T-cell (primary cell): ENCODE measurements around the gene SRF. TPM values are rescaled to one million over a fixed set of nuclear protein-coding genes. Genes with fewer than 3 reads are reported as not detected.

Experiments
- ATAC-seq, 4 experiments: fragments of 200-7000 bp in 3 of 4; fragments of 150-1000 bp in 1 of 4; cut with Tn5 transposase; replicated peaks in 1 of 4; 1 replicate in 3 of 4; 2 replicates in 1 of 4; pipeline ENCODE4 v1.10.0; 2021; ENCODE audit warnings: moderate library complexity in 3 of 4, mild to moderate bottlenecking in 2 of 4, moderate number of reproducible peaks in 1 of 4
- CTCF ChIA-PET, 2 donors: fragments of 300-600 bp; sonication (Branson Sonifier 250); formaldehyde crosslinking; loops; one replicate each; lab custom pipeline; 2022; ENCODE audit warnings: antibody characterized with exemption in 2 of 2; lab: Charles Lee
- POLR2A ChIA-PET, 2 donors: fragments of 300-600 bp; sonication (Branson Sonifier 250); formaldehyde crosslinking; loops; one replicate each; lab custom pipeline; 2022; ENCODE audit warnings: antibody characterized with exemption in 2 of 2; lab: Charles Lee
- DNase-seq, 35 experiments: peaks; one replicate each; pipeline versions ENCODE4 v3.0.0 to v3.0.0-alpha.2; 2013 to 2023
- H3K27ac ChIP-seq: one replicate; pipeline ENCODE4 v1.5.1; 2013; ENCODE audit warnings: low read length
- H3K27me3 ChIP-seq, 2 experiments: replicated peaks in 1 of 2; 1 replicate in 1 of 2; 2 replicates in 1 of 2; pipeline versions ENCODE4 v1.6.1 to v1.7.0; 2013; ENCODE audit warnings: low read length in 1 of 2, mixed read lengths in 1 of 2; ENCODE audit not compliant: control insufficient read depth in 2 of 2, insufficient read depth in 2 of 2; ENCODE audit errors: extremely low read depth in 1 of 2
- H3K36me3 ChIP-seq, 2 donors: 1 replicate in 1 of 2; 2 replicates in 1 of 2; pipeline versions ENCODE4 v1.6.1 to v1.7.0; 2013; ENCODE audit warnings: low read length in 1 of 2; ENCODE audit not compliant: control insufficient read depth in 2 of 2, insufficient read depth in 1 of 2; ENCODE audit errors: extremely low read depth in 1 of 2
- H3K4me1 ChIP-seq, 2 experiments: 1 replicate in 1 of 2; 2 replicates in 1 of 2; pipeline versions ENCODE4 v1.6.1 to v1.7.0; 2013; ENCODE audit warnings: low read length in 2 of 2, mixed read lengths in 1 of 2; ENCODE audit not compliant: insufficient read depth in 2 of 2, control insufficient read depth in 1 of 2; ENCODE audit errors: extremely low read depth in 1 of 2
- H3K4me3 ChIP-seq, 2 donors: 1 replicate in 1 of 2; 2 replicates in 1 of 2; pipeline versions ENCODE4 v1.5.1 to v1.7.0; 2013; ENCODE audit warnings: mild to moderate bottlenecking in 2 of 2, low read length in 1 of 2, moderate library complexity in 1 of 2; ENCODE audit not compliant: control insufficient read depth in 1 of 2; ENCODE audit errors: extremely low read depth in 1 of 2
- H3K9me3 ChIP-seq: 2 replicates; pipeline ENCODE4 v1.7.0; 2013
- H3K27ac Mint-ChIP-seq, 2 donors: one replicate each; pipeline ENCODE4 v1.8.0; 2020 to 2021; ENCODE audit warnings: mild to moderate bottlenecking in 2 of 2, mixed read lengths in 2 of 2
- H3K27me3 Mint-ChIP-seq, 2 donors: one replicate each; pipeline ENCODE4 v1.8.0; 2021 to 2022; ENCODE audit warnings: mixed read lengths in 2 of 2
- H3K36me3 Mint-ChIP-seq: one replicate; pipeline ENCODE4 v1.8.0; 2021; ENCODE audit warnings: mixed read lengths
- H3K4me1 Mint-ChIP-seq, 3 donors: one replicate each; pipeline ENCODE4 v1.8.0; 2020 to 2022; ENCODE audit warnings: mixed read lengths in 3 of 3, mild to moderate bottlenecking in 1 of 3
- H3K4me3 Mint-ChIP-seq, 3 donors: one replicate each; pipeline ENCODE4 v1.8.0; 2020 to 2022; ENCODE audit warnings: mild to moderate bottlenecking in 3 of 3, mixed read lengths in 3 of 3, moderate library complexity in 3 of 3
- H3K9me3 Mint-ChIP-seq, 3 donors: one replicate each; pipeline ENCODE4 v1.8.0; 2020 to 2022; ENCODE audit warnings: mixed read lengths in 3 of 3
- WGBS: methylation state at CpG from one replicate; pipeline ENCODE4 v1.1.5; 2013; ENCODE audit warnings: missing lambda C conversion rate; ENCODE audit not compliant: insufficient coverage; 5-methylcytosine and 5-hydroxymethylcytosine counted together
- total RNA-seq, 35 experiments: library from RNA in 6 of 35; stranded (reverse) in 6 of 35; fragments of 120-200 nt in 1 of 35; gene quantifications; one replicate each; pipeline versions ENCODE4 v1.2.1 to v1.2.4 and lab custom pipeline; 2013 to 2026

SRF gene
- total RNA-seq, 5 donors from 2014 or later (not counting 1 experiment from before 2014, with no cell fraction given) = 19.6 to 34.1 (median 33.7) TPM

- no peak overlapping the region for H3K27ac Mint-ChIP-seq
- Histone ChIP-seq H3K4me3 (no peak overlapping the region), H3K36me3 (peaks cover 17 to 45% of the 10 kb centered on the region in 2 donors), H3K4me1 (peaks cover 24 to 49% of the 10 kb centered on the region in 2 experiments), H3K9me3 (no peaks in the 10 kb centered on the region), H3K27me3 (no peaks in the 10 kb centered on the region), H3K27ac (no peak overlapping the region)
- ChIA-PET CTCF (interaction anchor here in 1 of 2 donors (0.6 kb wide), 1 partner anchor 53 kb away, joined by 7 read pairs; no protein-coding TSS in a partner anchor), POLR2A (interaction anchor here in 1 of 2 donors (0.6 kb wide), 1 partner anchor 41 kb away, joined by 3 read pairs; no protein-coding TSS in a partner anchor)
- WGBS = 97% methylated on average over 17 of the region's 20 CpGs
- ATAC-seq = no peak
- peaks cover 27% of the 10 kb centered on the region for H3K36me3 Mint-ChIP-seq
- no peaks in the 10 kb centered on the region for H3K9me3 Mint-ChIP-seq
- peaks cover 44 to 50% (median 46%) of the 10 kb centered on the region in 3 donors for H3K4me1 Mint-ChIP-seq
- no peaks in the 10 kb centered on the region for H3K27me3 Mint-ChIP-seq
- no peak overlapping the region for H3K4me3 Mint-ChIP-seq
- DNase-seq = no peak
These were observed 8.1 kb downstream of the SRF start for GRCh38 chr6:43178951-43179830.

- 79% methylated on average over 7 of the region's 7 CpGs for WGBS
- Histone ChIP-seq H3K27me3 (no peaks in the 10 kb centered on the region), H3K4me1 (peaks cover 24 to 47% of the 10 kb centered on the region in 2 experiments), H3K9me3 (no peaks in the 10 kb centered on the region), H3K36me3 (peaks cover 17 to 43% of the 10 kb centered on the region in 2 donors), H3K27ac (no peak overlapping the region), H3K4me3 (no peak overlapping the region)
- H3K9me3 Mint-ChIP-seq = no peaks in the 10 kb centered on the region
- ChIA-PET CTCF (interaction anchor here in 1 of 2 donors (0.6 kb wide), 1 partner anchor 53 kb away, joined by 7 read pairs; no protein-coding TSS in a partner anchor), POLR2A (interaction anchor here in 1 of 2 donors (0.6 kb wide), 1 partner anchor 41 kb away, joined by 3 read pairs; no protein-coding TSS in a partner anchor)
- no peak overlapping the region for H3K4me3 Mint-ChIP-seq
- no peak for ATAC-seq
- no peak for DNase-seq
- peaks cover 28% of the 10 kb centered on the region for H3K36me3 Mint-ChIP-seq
- H3K27ac Mint-ChIP-seq = no peak overlapping the region
- H3K27me3 Mint-ChIP-seq = no peaks in the 10 kb centered on the region
- H3K4me1 Mint-ChIP-seq = peaks cover 43 to 51% (median 48%) of the 10 kb centered on the region in 3 donors
These were observed 9.0 kb downstream of the SRF start for GRCh38 chr6:43180058-43180457.

GRCh38 chr6:43180985-43181384 lies 9.9 kb downstream of the SRF start:
- peaks cover 29% of the 10 kb centered on the region for H3K36me3 Mint-ChIP-seq
- no peaks in the 10 kb centered on the region for H3K27me3 Mint-ChIP-seq
- H3K27ac Mint-ChIP-seq = peak overlapping the region; percentile 90 to 92
- no peak overlapping the region for H3K4me3 ChIP-seq
- H3K4me1 ChIP-seq = peaks cover 32 to 48% of the 10 kb centered on the region in 2 experiments
- ChIA-PET POLR2A (no interaction called here), CTCF (no interaction called here)
- DNase-seq = no peak
- no peaks in the 10 kb centered on the region for H3K9me3 ChIP-seq
- peak overlapping the region; percentile 85 to 94 (median 88) for H3K4me3 Mint-ChIP-seq
- no peaks in the 10 kb centered on the region for H3K9me3 Mint-ChIP-seq
- no peak for ATAC-seq
- H3K36me3 ChIP-seq = peaks cover 15 to 38% of the 10 kb centered on the region in 2 donors
- H3K4me1 Mint-ChIP-seq = peaks cover 46 to 54% (median 49%) of the 10 kb centered on the region in 3 donors
- H3K27me3 ChIP-seq = no peaks in the 10 kb centered on the region
- 49% methylated on average over 3 of the region's 5 CpGs for WGBS
- H3K27ac ChIP-seq = peak overlapping the region; percentile 75

- ChIA-PET POLR2A (no interaction called here), CTCF (no interaction called here)
- Histone ChIP-seq H3K4me3 (peak overlapping the region; percentile 64 to 76), H3K27ac (peak overlapping the region; percentile 75), H3K36me3 (peaks cover 11 to 38% of the 10 kb centered on the region in 2 donors), H3K4me1 (peaks cover 35 to 49% of the 10 kb centered on the region in 2 experiments), H3K27me3 (no peaks in the 10 kb centered on the region), H3K9me3 (no peaks in the 10 kb centered on the region)
- H3K4me1 Mint-ChIP-seq = peaks cover 49 to 55% (median 53%) of the 10 kb centered on the region in 3 donors
- DNase-seq (no peak), ATAC-seq (no peak)
- H3K27ac Mint-ChIP-seq = peak overlapping the region; percentile 90 to 92
- no peaks in the 10 kb centered on the region for H3K9me3 Mint-ChIP-seq
- no peaks in the 10 kb centered on the region for H3K27me3 Mint-ChIP-seq
- peak overlapping the region; percentile 85 to 94 (median 88) for H3K4me3 Mint-ChIP-seq
- WGBS = 64% methylated on average over 6 of the region's 9 CpGs
- H3K36me3 Mint-ChIP-seq = peaks cover 29% of the 10 kb centered on the region
These were observed 10.5 kb downstream of the SRF start for GRCh38 chr6:43181621-43181941.

DNA sequence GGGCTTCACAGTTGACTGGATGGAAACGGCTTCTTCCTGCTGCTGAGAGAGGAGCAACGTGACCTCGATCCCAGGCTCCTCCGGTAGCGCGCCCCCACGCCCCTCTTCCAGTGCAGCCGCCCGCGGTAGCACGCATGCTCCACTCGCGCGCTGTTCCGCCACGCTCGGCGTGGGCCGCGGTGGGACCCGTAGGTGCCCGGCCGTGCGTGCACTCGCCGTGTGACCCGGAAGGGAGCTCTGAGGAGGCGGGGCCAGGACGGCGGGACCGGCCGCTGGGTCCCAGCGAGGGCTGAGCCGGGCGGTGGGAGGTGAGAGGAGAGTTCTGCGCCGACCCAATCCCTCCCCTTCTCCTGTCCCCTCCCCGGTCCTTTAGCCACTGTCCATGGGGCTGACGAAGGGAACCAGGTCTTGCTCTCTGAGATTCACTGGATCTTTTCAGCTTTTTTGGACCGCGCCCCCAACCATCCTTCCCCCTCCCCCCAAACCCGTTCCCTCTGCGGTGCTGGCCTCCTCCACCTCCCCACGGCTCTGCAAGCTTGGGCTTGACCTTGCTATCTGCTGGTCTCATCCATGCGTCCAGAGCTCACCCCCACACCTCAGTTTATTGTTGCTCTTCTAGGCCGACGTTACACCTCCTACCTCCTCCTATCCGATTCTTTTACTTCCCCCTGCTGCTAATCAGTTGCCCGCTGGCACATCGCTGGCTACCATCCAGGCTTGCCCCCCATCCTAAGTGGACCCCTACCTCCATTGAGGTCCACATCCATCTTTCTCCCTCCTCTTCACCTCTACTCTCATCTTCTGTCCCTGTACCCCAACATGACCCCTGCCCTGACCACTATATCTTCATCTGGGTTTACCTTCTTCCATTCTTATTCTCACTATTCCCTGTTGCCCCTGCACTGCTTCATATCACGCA lies 11.1 kb downstream of the SRF start, which contains the start of gene CUL9:
Gene CUL9, plus strand, starts transcription at position 255 of the 919 bp plus-strand sequence. CDS start 2,115 bp downstream, outside the sequence.
- ChIA-PET POLR2A (interaction anchor here in 1 of 2 donors (0.6 kb wide), 1 partner anchor 148 kb away, joined by 6 read pairs; no protein-coding TSS in a partner anchor), CTCF (interaction anchor here in 1 of 2 donors (1.1 kb wide), 1 partner anchor 47 kb away, joined by 5 read pairs; the partner anchor contains the start of gene DNPH1)
- H3K4me1 Mint-ChIP-seq = peaks cover 50 to 58% (median 54%) of the 10 kb centered on the region in 3 donors
- H3K4me3 Mint-ChIP-seq = peak within 1 kb of the TSS; percentile 85 to 94 (median 88)
- no peaks in the 10 kb centered on the region for H3K27me3 ChIP-seq
- no peaks in the 10 kb centered on the region for H3K9me3 Mint-ChIP-seq
- H3K27me3 Mint-ChIP-seq = no peaks in the 10 kb centered on the region
- ATAC-seq (peak; percentile 94 to 98 (median 95)), DNase-seq (peak; percentile 51 to 88 (median 71))
- H3K27ac Mint-ChIP-seq = peak within 1 kb of the TSS; percentile 90 to 92
- 2% methylated on average over 36 of the region's 51 CpGs for WGBS
- H3K36me3 ChIP-seq = peaks cover 6 to 40% of the 10 kb centered on the region in 2 donors
- H3K4me3 ChIP-seq = peak within 1 kb of the TSS; percentile 64 to 76
- H3K36me3 Mint-ChIP-seq = peaks cover 28% of the 10 kb centered on the region
- peaks cover 35 to 53% of the 10 kb centered on the region in 2 experiments for H3K4me1 ChIP-seq
- H3K27ac ChIP-seq = peak within 1 kb of the TSS; percentile 75
- H3K9me3 ChIP-seq = no peaks in the 10 kb centered on the region
